GM21515 (cell line): Measurements from ENCODE around the gene NCS1.

Source experiments
- ATAC-seq: cut with Tn5 transposase; IDR thresholded peaks from one replicate; pipeline ENCODE4 v1.9.1; 2021; ENCODE audit not compliant: unreplicated experiment

Gene NCS1

GRCh38 chr9:130174920-130175321, 2.7 kb downstream of the NCS1 start:
- ATAC-seq = no peak

- ATAC-seq = no peak
Observed at GRCh38 chr9:130175355-130175754, 3.2 kb downstream of the NCS1 start.

GRCh38 chr9:130176760-130177159, 4.6 kb downstream of the NCS1 start:
- no peak for ATAC-seq

- ATAC-seq = no peak
Observed at GRCh38 chr9:130177898-130178805, 5.9 kb downstream of the NCS1 start.

- no peak for ATAC-seq
Observed at GRCh38 chr9:130179331-130179907, 7.2 kb downstream of the NCS1 start.

- no peak for ATAC-seq
Observed at GRCh38 chr9:130180516-130180915, 8.3 kb downstream of the NCS1 start.

GRCh38 chr9:130181678-130182380, 9.6 kb downstream of the NCS1 start:
- no peak for ATAC-seq

GRCh38 chr9:130182381-130182909, 10.2 kb downstream of the NCS1 start:
- ATAC-seq = no peak

- no peak for ATAC-seq
Observed at GRCh38 chr9:130183133-130183762, 11.0 kb downstream of the NCS1 start.

GRCh38 chr9:130185017-130185416, 12.8 kb downstream of the NCS1 start:
- ATAC-seq = no peak

- no peak for ATAC-seq
Observed at GRCh38 chr9:130185490-130186031, 13.4 kb downstream of the NCS1 start.

GRCh38 chr9:130186051-130186450, 13.8 kb downstream of the NCS1 start:
- no peak for ATAC-seq

GRCh38 chr9:130186839-130187522, 14.8 kb downstream of the NCS1 start:
- no peak for ATAC-seq

GRCh38 chr9:130187523-130187846, 15.3 kb downstream of the NCS1 start:
- no peak for ATAC-seq

- no peak for ATAC-seq
Observed at GRCh38 chr9:130188860-130189481, 16.8 kb downstream of the NCS1 start.

GRCh38 chr9:130189840-130190239, 17.6 kb downstream of the NCS1 start:
- ATAC-seq = no peak

- ATAC-seq = no peak
Observed at GRCh38 chr9:130191068-130191748, 19.0 kb downstream of the NCS1 start.

GRCh38 chr9:130191749-130192120, 19.5 kb downstream of the NCS1 start:
- no peak for ATAC-seq

GRCh38 chr9:130192382-130192999, 20.3 kb downstream of the NCS1 start:
- no peak for ATAC-seq
